ENCODE data around the gene RARB. TPM values are rescaled to one million over a fixed set of nuclear protein-coding genes. Genes with fewer than 3 reads are reported as not detected.
A peak's percentile ranks its signal among the peaks of the same experiment; 100 is the strongest.

Gene RARB
- total RNA-seq, 2 donors from 2014 or later: 21.5 to 21.9 TPM

DNA sequence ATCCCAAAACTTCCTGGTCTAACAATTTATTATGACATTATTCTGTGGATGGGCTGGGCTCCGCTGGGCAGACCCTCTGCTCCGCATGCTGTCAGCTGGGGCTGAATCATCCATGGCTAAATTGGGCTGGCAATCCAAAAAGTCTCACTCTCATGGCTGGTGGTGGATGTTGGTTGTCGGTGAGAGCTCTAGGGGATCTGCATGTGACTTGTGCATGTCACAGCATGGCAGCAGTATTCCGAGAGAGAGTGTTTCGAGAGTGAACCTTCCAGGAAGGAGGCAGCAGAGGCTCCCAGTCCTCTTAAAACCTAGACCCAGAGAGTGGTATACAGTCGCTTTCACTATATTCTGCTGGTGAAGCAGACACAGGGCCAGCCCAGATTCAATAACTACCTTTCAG lies 9.9 kb downstream of the RARB start:
- Histone ChIP-seq H3K4me1 (ENCODE audit: control insufficient read depth, insufficient read depth, low read length) (peaks cover 30% of the 10 kb centered on the region), H3K36me3 (ENCODE audit: control insufficient read depth, insufficient read depth, low read length) (no peaks in the 10 kb centered on the region), H3K9me3 (ENCODE audit: control insufficient read depth, low read length) (no peaks in the 10 kb centered on the region), H3K4me3 (ENCODE audit: low read length) (no peak overlapping the region), H3K27ac (ENCODE audit: low read depth, low read length) (no peak overlapping the region), H3K9ac (ENCODE audit: extremely low read depth, low read length, poor library complexity, severe bottlenecking) (no peak overlapping the region), H3K27me3 (ENCODE audit: control insufficient read depth, insufficient read depth, low read length, poor library complexity, severe bottlenecking) (no peaks in the 10 kb centered on the region)
- TF ChIP-seq, protein P1, sequence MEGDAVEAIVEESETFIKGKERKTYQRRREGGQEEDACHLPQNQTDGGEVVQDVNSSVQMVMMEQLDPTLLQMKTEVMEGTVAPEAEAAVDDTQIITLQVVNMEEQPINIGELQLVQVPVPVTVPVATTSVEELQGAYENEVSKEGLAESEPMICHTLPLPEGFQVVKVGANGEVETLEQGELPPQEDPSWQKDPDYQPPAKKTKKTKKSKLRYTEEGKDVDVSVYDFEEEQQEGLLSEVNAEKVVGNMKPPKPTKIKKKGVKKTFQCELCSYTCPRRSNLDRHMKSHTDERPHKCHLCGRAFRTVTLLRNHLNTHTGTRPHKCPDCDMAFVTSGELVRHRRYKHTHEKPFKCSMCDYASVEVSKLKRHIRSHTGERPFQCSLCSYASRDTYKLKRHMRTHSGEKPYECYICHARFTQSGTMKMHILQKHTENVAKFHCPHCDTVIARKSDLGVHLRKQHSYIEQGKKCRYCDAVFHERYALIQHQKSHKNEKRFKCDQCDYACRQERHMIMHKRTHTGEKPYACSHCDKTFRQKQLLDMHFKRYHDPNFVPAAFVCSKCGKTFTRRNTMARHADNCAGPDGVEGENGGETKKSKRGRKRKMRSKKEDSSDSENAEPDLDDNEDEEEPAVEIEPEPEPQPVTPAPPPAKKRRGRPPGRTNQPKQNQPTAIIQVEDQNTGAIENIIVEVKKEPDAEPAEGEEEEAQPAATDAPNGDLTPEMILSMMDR (conservative IDR thresholded peaks at IDR 0.05): no peak
- WGBS, 2 experiments (ENCODE audit: insufficient coverage in 1 of 2, insufficient read length in 1 of 2): 0 to 76% methylated on average over 1 to 6 of the region's 6 CpGs
- Mint-ChIP-seq H3K9me3 (peaks cover 6% of the 10 kb centered on the region), H3K4me3 (no peak overlapping the region), H3K27me3 (ENCODE audit: insufficient read depth) (peaks cover 7% of the 10 kb centered on the region), H3K36me3 (ENCODE audit: low read depth) (peaks cover 19% of the 10 kb centered on the region), H3K27ac (peak overlapping the region; percentile 44), H3K4me1 (peaks cover 55% of the 10 kb centered on the region)
- DNase-seq: no peak

- 70 to 88% methylated on average over 2 to 4 of the region's 6 CpGs for WGBS, 2 experiments (ENCODE audit: insufficient coverage in 1 of 2, insufficient read length in 1 of 2)
- no peak overlapping the region for H3K9ac ChIP-seq (ENCODE audit: extremely low read depth, low read length, poor library complexity, severe bottlenecking)
Observed at GRCh38 chr3:25438791-25439555, 10.9 kb downstream of the RARB start.

DNA sequence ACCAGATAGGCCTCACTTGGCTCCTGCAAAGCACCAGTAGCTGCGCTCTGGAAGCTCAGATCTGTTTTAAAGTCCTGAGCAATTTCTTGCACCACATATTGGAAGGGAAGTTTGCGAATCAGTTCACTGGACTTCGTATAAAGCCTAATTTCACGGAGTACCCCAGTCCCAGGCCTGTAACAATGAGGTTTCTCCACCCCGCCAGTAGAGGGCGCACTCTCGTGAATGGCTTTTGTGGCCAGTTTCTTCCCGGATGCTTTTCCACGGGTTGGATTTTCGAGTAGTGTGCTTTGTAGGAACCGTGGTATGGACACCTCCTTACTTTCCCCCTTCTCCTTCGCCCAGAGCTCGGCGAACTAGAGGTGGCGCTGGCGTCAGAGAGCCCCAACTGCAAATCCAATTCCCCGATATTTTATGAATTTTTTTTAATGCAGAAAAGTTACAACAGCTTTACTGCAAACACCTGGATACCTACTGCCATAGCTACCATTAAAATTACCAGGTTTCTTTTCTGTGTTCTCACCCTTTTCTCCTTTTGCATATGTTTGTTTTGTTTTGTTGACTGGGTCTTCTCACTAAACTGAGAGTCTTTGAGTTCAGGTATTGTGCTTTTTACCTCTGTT lies 13.3 kb downstream of the RARB start:
- Mint-ChIP-seq H3K4me3 (no peak overlapping the region), H3K27ac (no peak overlapping the region), H3K4me1 (peaks cover 43% of the 10 kb centered on the region), H3K27me3 (ENCODE audit: insufficient read depth) (peaks cover 8% of the 10 kb centered on the region), H3K36me3 (ENCODE audit: low read depth) (peaks cover 15% of the 10 kb centered on the region), H3K9me3 (peaks cover 4% of the 10 kb centered on the region)
- Histone ChIP-seq H3K36me3 (ENCODE audit: control insufficient read depth, insufficient read depth, low read length) (no peaks in the 10 kb centered on the region), H3K9me3 (ENCODE audit: control insufficient read depth, low read length) (no peaks in the 10 kb centered on the region), H3K4me1 (ENCODE audit: control insufficient read depth, insufficient read depth, low read length) (peaks cover 16% of the 10 kb centered on the region), H3K27ac (ENCODE audit: low read depth, low read length) (no peak overlapping the region), H3K27me3 (ENCODE audit: control insufficient read depth, insufficient read depth, low read length, poor library complexity, severe bottlenecking) (no peaks in the 10 kb centered on the region), H3K4me3 (ENCODE audit: low read length) (no peak overlapping the region), H3K9ac (ENCODE audit: extremely low read depth, low read length, poor library complexity, severe bottlenecking) (no peak overlapping the region)
- DNase-seq: peak; percentile 68
- TF ChIP-seq, protein P1 (conservative IDR thresholded peaks at IDR 0.05): peak; percentile 95
- 95% methylated on average over 10 to 17 of the region's 17 CpGs for WGBS, 2 experiments (ENCODE audit: insufficient coverage in 1 of 2, insufficient read length in 1 of 2)

More at GRCh38 chr3:25438791-25439555, 10.9 kb downstream of the RARB start:
- no peak overlapping the region for H3K4me3 Mint-ChIP-seq
- Histone ChIP-seq H3K4me1 (ENCODE audit: control insufficient read depth, insufficient read depth, low read length) (peaks cover 28% of the 10 kb centered on the region), H3K9me3 (ENCODE audit: control insufficient read depth, low read length) (no peaks in the 10 kb centered on the region), H3K27me3 (ENCODE audit: control insufficient read depth, insufficient read depth, low read length, poor library complexity, severe bottlenecking) (no peaks in the 10 kb centered on the region), H3K27ac (ENCODE audit: low read depth, low read length) (no peak overlapping the region), H3K36me3 (ENCODE audit: control insufficient read depth, insufficient read depth, low read length) (no peaks in the 10 kb centered on the region), H3K4me3 (ENCODE audit: low read length) (peak overlapping the region; percentile 39)
- peak overlapping the region; percentile 9 for H3K27ac Mint-ChIP-seq
- H3K9me3 Mint-ChIP-seq: peaks cover 5% of the 10 kb centered on the region
- no peak for DNase-seq
- H3K4me1 Mint-ChIP-seq: peaks cover 49% of the 10 kb centered on the region
- peaks cover 5% of the 10 kb centered on the region for H3K27me3 Mint-ChIP-seq (ENCODE audit: insufficient read depth)
- TF ChIP-seq, protein P1 (conservative IDR thresholded peaks at IDR 0.05): no peak
- H3K36me3 Mint-ChIP-seq (ENCODE audit: low read depth): peaks cover 18% of the 10 kb centered on the region
